GM12875 (cell line): ENCODE data around the gene KCNJ14.
A peak's percentile ranks its signal among the peaks of the same experiment; 100 is the strongest.

Experiments
- H3K4me3 ChIP-seq: one replicate; pipeline ENCODE4 v1.5.1; 2011; ENCODE audit warnings: low read depth, low read length, control low read depth
- TF ChIP-seq, protein P1 (sequence below): IDR thresholded peaks from 2 replicates; pipeline ENCODE4 v1.5.1; 2011; ENCODE audit warnings: low read depth, mild to moderate bottlenecking, control low read depth, inconsistent platforms, low read length, moderate library complexity, borderline replicate concordance; ENCODE audit not compliant: insufficient read depth

Gene KCNJ14

DNA sequence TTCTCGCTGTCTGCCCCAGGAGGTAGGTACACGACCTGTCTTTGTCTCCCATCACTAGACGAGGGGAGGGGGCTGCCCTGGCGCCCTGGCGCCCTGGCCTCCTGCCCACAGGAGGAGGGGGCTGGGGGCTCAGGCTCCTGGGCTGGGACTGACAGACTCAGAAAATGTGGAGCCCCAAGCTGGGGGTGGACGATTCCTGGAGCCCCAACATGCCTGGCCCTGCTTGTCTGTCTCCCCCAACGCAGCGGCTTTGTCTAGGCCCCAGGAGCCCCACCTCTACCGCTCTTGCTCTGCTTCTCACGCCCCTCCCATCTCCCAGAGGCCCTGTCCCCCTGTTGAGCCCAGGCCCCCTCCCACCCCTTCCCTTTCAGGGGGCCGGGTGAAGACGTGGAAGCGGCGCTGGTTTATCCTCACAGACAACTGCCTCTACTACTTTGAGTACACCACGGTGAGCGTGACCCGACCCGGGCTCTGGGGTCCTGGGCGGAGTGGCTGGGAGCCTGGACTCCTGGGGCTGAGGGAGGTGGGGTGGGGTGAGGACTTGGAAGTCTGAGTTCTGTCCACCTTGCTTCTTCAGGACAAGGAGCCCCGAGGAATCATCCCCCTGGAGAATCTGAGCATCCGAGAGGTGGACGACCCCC, 22.4 kb downstream of the KCNJ14 start:
- TF ChIP-seq, protein P1, sequence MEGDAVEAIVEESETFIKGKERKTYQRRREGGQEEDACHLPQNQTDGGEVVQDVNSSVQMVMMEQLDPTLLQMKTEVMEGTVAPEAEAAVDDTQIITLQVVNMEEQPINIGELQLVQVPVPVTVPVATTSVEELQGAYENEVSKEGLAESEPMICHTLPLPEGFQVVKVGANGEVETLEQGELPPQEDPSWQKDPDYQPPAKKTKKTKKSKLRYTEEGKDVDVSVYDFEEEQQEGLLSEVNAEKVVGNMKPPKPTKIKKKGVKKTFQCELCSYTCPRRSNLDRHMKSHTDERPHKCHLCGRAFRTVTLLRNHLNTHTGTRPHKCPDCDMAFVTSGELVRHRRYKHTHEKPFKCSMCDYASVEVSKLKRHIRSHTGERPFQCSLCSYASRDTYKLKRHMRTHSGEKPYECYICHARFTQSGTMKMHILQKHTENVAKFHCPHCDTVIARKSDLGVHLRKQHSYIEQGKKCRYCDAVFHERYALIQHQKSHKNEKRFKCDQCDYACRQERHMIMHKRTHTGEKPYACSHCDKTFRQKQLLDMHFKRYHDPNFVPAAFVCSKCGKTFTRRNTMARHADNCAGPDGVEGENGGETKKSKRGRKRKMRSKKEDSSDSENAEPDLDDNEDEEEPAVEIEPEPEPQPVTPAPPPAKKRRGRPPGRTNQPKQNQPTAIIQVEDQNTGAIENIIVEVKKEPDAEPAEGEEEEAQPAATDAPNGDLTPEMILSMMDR: no peak
- no peak overlapping the region for H3K4me3 ChIP-seq

DNA sequence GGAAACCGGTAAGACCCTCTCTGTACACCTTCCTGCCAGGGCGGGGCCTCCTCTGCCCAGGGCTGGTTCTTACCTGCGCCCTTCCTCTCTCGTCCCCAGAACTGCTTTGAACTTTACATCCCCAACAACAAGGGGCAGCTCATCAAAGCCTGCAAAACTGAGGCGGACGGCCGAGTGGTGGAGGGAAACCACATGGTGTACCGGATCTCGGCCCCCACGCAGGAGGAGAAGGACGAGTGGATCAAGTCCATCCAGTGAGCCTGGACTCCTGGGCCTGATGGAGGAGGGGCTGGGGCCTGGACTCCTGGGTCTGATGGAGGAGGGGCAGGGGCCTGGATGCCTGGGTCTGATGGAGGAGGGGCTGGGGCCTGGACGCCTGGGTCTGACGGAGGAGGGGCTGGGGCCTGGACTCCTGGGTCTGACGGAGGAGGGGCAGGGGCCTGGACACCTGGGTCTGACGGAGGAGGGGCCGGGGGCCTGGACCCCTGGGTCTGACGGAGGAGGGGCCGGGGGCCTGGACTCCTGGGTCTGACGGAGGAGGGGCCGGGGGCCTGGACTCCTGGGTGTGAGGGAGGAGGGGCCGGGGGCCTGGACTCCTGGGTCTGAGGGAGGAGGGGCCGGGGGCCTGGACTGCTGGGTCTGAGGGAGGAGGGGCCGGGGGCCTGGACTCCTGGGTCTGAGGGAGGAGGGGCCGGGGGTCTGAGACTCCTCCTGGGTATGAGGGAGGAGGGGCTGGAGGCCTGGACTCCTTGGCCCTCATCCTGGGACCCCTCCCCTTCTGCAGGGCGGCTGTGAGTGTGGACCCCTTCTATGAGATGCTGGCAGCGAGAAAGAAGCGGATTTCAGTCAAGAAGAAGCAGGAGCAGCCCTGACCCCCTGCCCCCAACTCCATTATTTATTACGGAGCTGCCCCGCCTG, 23.2 kb downstream of the KCNJ14 start:
- no peak overlapping the region for H3K4me3 ChIP-seq
- TF ChIP-seq, protein P1: no peak

DNA sequence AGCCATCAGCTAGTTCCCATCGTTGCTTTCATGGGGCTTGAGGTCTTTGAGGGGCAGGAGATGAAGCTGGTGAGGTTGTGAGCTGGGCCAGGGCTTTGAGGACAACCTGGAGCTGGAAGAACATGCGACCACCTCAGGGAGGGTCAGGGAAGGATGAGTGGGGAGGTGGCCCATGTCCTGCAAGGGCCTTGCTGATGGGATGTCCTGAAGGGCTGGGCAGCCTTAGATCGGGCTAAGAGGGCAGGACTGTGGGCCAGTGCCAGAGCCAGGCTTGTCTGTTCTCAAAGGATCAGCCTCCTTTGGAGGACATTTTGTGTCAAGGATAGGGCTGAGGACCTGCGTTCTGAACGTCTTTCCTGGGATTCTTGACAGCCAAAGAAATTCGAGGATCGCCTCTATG, 24.3 kb downstream of the KCNJ14 start:
- TF ChIP-seq, protein P1: no peak
- H3K4me3 ChIP-seq: no peak overlapping the region

DNA sequence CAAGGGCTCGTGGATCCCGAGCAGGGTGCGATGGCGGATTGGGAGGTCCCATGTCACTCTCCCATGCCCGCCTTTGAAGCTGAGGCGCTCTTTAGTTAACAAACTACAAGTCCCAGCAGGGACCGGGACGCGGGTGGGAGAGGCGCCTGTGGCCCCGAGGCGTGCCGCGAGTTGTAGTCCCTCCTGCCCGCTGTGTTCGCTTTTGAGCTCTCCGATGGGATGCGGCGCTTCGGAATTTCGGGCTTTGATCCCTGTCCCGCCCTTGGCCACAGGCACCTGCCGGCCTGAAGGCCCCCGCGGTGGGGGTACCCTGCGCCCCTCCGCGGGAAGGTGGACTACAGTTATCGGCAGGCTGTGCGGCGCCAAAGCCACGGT, 24.8 kb downstream of the KCNJ14 start:
- H3K4me3 ChIP-seq: peak overlapping the region; percentile 26
- TF ChIP-seq, protein P1: no peak

DNA sequence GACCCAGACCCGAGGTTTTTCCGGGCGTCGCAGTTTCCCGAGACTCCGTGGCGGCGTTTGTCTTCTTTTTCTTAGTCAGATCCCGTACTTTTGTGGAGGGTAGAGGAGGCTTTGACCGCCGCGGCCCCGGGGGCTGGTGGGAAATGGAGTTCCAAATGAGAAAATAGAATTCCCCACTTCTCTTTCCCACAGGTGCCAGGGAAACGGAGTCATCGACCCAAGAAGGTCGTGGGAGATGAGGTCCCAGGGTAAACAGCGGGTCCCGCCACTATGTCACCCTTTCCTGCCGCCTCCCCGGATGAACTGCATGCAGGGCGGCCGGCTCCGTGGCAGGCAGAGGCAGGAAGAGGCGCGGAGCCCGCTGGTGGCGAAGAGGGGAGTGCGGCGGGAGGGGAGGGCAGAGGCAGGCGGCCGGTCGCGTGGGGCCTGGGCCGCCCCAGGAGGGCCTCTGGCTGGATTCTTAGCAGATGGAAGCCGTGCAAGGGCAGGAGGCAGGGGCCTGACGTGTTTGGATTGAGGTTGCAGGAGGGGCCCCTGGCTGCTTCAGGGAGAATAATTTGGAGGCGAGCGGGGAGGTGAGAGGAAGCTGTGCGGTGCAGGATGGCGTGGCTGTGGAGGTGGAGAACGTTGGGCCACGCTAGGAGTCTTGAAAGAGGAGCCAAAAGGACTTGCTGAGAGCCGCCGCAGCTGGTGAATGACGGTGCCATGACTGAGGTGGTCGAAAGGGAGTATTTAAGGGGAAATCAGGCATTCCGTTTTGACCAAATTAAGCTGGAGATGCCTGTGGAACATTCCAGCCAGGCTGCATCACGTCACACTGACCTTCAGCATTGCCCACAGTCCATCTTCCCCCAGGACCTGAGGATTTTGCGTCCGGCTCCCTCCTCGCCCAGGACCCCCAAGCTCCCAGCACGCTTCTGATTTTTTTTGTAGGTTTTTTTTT, 25.5 kb downstream of the KCNJ14 start:
- H3K4me3 ChIP-seq: peak overlapping the region; percentile 26

More for the DNA sequence above, 25.5 kb downstream of the KCNJ14 start:
- TF ChIP-seq, protein P1: no peak
